A673 (cell line): ENCODE results near the gene NPB. TPM values are rescaled to one million over a fixed set of nuclear protein-coding genes. Genes with fewer than 3 reads are reported as not detected.

Experiments
- BruUV-seq: library from RNA; stranded (reverse); fragments of 400-500 nt; replicated peaks from 2 replicates; lab custom pipeline; 2021; lab: Mats Ljungman, UMichigan
- CTCF ChIA-PET: fragments of 300-600 bp; sonication (Branson Sonifier 250); formaldehyde crosslinking; loops from one replicate; lab custom pipeline; 2022; ENCODE audit warnings: antibody characterized with exemption; lab: Charles Lee
- POLR2A ChIA-PET: fragments of 300-600 bp; sonication (Branson Sonifier 250); formaldehyde crosslinking; loops from one replicate; lab custom pipeline; 2022; ENCODE audit warnings: antibody characterized with exemption; ENCODE audit not compliant: low non-redundant PET; lab: Charles Lee
- DNase-seq: peaks from one replicate; pipeline ENCODE4 v3.0.0-alpha.2; 2015; ENCODE audit warnings: low spot score
- H3K27ac ChIP-seq: fragments of 200-600 bp; sonication (generic); 2 replicates; pipeline ENCODE4 v1.5.1; 2016; ENCODE audit warnings: mixed run types, low read depth, mild to moderate bottlenecking, mixed read lengths, antibody characterized with exemption, low read length; ENCODE audit not compliant: poor library complexity, severe bottlenecking
- H3K27me3 ChIP-seq: fragments of 200-600 bp; sonication (generic); replicated peaks from 2 replicates; pipeline ENCODE4 v1.6.1; 2017; ENCODE audit warnings: mixed run types, low read depth, mild to moderate bottlenecking, mixed read lengths, antibody characterized with exemption, low read length; ENCODE audit not compliant: insufficient read depth, poor library complexity
- H3K36me3 ChIP-seq: fragments of 200-600 bp; sonication (generic); 2 replicates; pipeline ENCODE4 v1.6.1; 2016; ENCODE audit warnings: mixed run types, mild to moderate bottlenecking, mixed read lengths, antibody characterized with exemption, low read length; ENCODE audit not compliant: insufficient read depth, poor library complexity, severe bottlenecking
- H3K4me1 ChIP-seq: fragments of 200-600 bp; sonication (generic); 2 replicates; pipeline ENCODE4 v1.6.1; 2017; ENCODE audit warnings: mixed run types, mild to moderate bottlenecking, mixed read lengths, antibody characterized with exemption, low read length; ENCODE audit not compliant: insufficient read depth, poor library complexity, severe bottlenecking
- H3K4me3 ChIP-seq: fragments of 200-600 bp; sonication (generic); 2 replicates; pipeline ENCODE4 v1.5.1; 2016; ENCODE audit warnings: low read depth, mixed run types, mild to moderate bottlenecking, mixed read lengths, low read length; ENCODE audit not compliant: poor library complexity, severe bottlenecking
- H3K9me3 ChIP-seq: fragments of 200-600 bp; sonication (generic); 2 replicates; pipeline ENCODE4 v1.6.1; 2016; ENCODE audit warnings: mixed run types, low read depth, mild to moderate bottlenecking, mixed read lengths, antibody characterized with exemption, low read length; ENCODE audit not compliant: poor library complexity, severe bottlenecking
- CTCF ChIP-seq: fragments of 300-800, 200-600 bp; sonication (generic); conservative IDR thresholded peaks from 2 replicates; pipeline ENCODE4 v1.5.1; 2017; ENCODE audit warnings: low read depth, mild to moderate bottlenecking, antibody characterized with exemption, low read length, moderate library complexity, mixed read lengths
- EZH2 ChIP-seq: fragments of 200-600 bp; sonication (generic); IDR thresholded peaks from 2 replicates; pipeline ENCODE4 v1.6.1; 2017; ENCODE audit warnings: borderline replicate concordance, low read depth, mild to moderate bottlenecking, mixed read lengths, antibody characterized with exemption, low read length; ENCODE audit not compliant: poor library complexity, severe bottlenecking
- intact Hi-C: fragments of 100-400 bp; cut with micrococcal nuclease; formaldehyde crosslinking; loops from one replicate; pipeline ENCODE4 v1.10.0; 2022; ENCODE audit not compliant: unreplicated experiment
- total RNA-seq: library from RNA; stranded (reverse); gene quantifications from 2 replicates; pipeline ENCODE4 v1.2.3, GENCODE V29; 2021

Gene NPB
- total RNA-seq, 1 experiment from 2014 or later, result 0.75 TPM

DNA sequence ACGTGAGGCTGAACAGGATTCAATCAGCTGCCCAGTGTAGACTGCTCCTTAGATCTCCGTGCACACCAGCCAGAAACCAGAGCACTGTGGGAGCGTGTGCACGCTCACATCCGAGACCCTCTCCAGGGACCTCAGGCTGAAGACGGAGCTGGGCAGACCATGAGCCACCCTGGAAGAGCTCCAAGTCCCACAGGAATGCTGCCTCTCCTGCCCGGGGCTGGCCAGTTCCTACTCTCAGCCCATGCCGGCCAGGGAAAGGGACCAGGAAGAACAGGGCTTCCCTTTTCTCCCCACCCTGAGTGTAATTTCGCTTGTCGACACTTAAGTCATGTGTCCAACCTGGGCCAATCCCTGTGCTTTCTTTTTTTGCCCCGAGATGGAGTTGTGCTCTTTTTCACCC is 17.5 kb upstream of the NPB start:
- TF ChIP-seq CTCF (no peak), EZH2 (no peak)
- H3K27ac ChIP-seq, result no peak overlapping the region
- H3K27me3 ChIP-seq, result no peaks in the 10 kb centered on the region
- CTCF ChIA-PET, result no interaction called here
- intact Hi-C loops, result no loop called here
- BruUV-seq, result no TSS peak
- H3K4me3 ChIP-seq, result no peak overlapping the region
- H3K9me3 ChIP-seq, result no peaks in the 10 kb centered on the region
- H3K36me3 ChIP-seq, result peaks cover 79% of the 10 kb centered on the region
- peaks cover 1% of the 10 kb centered on the region for H3K4me1 ChIP-seq
- POLR2A ChIA-PET, result no interaction called here
- no peak for DNase-seq

- ChIA-PET CTCF (no interaction called here), POLR2A (no interaction called here)
- Histone ChIP-seq H3K36me3 (peaks cover 79% of the 10 kb centered on the region), H3K4me3 (no peak overlapping the region), H3K27ac (no peak overlapping the region), H3K27me3 (no peaks in the 10 kb centered on the region), H3K9me3 (no peaks in the 10 kb centered on the region), H3K4me1 (peaks cover 6% of the 10 kb centered on the region)
- no TSS peak for BruUV-seq
- no peak for TF ChIP-seq EZH2
- no peak for TF ChIP-seq CTCF
- no peak for DNase-seq
- intact Hi-C loops, result no loop called here
Observed at GRCh38 chr17:81884968-81885367, 17.1 kb upstream of the NPB start.

- H3K27ac ChIP-seq, result no peak overlapping the region
- intact Hi-C loops, result no loop called here
- ChIA-PET POLR2A (no interaction called here), CTCF (no interaction called here)
- no peaks in the 10 kb centered on the region for H3K27me3 ChIP-seq
- no peaks in the 10 kb centered on the region for H3K9me3 ChIP-seq
- no TSS peak for BruUV-seq
- H3K4me3 ChIP-seq, result no peak overlapping the region
- H3K36me3 ChIP-seq, result peaks cover 79% of the 10 kb centered on the region
- DNase-seq, result no peak
- peaks cover 10% of the 10 kb centered on the region for H3K4me1 ChIP-seq
- no peak for TF ChIP-seq CTCF
- no peak for TF ChIP-seq EZH2
Observed at GRCh38 chr17:81885454-81885853, 16.6 kb upstream of the NPB start.
